Measurements from ENCODE around the gene COL9A1. TPM values are rescaled to one million over a fixed set of nuclear protein-coding genes. Genes with fewer than 3 reads are reported as not detected.
"Not testable (repeated sequence)": the region's sequence is repeated elsewhere in the genome, so short reads cannot be mapped to it uniquely, and the experiment has no call there.

COL9A1 gene
- polyA plus RNA-seq, 2 of the 4 experiments (the other 2 are of a cell fraction), result 0.03 TPM; not detected in 1

- H3K27ac ChIP-seq; POLR2A ChIA-PET; H3K4me1 ChIP-seq; H3K4me2 ChIP-seq; H3K9me3 ChIP-seq; H3K4me3 ChIP-seq; DNase-seq (ENCODE audit: low read depth in 1 of 2, low spot score in 1 of 2): not testable (repeated sequence)
- FAIRE-seq (peak; percentile 67), ATAC-seq (peak in 1 of 2 experiments; percentile 56; a peak in 3 of 6 replicates)
- peak; percentile 22; the same call in 2 of the 3 replicates for TF ChIP-seq SMC3 (IDR thresholded peaks at IDR 0.05)
- peak; percentile 28; the same call in 2 of the 3 replicates for TF ChIP-seq CTCF (IDR thresholded peaks at IDR 0.05)
- CTCF ChIA-PET, result interaction anchor here (0.8 to 3.2 kb wide), 6 partner anchors 9 to 708 kb away, joined by 3 to 82 read pairs (median 6); no protein-coding TSS in a partner anchor
Measured at GRCh38 chr6:70308142-70308541, 5.3 kb upstream of the COL9A1 start.

DNA sequence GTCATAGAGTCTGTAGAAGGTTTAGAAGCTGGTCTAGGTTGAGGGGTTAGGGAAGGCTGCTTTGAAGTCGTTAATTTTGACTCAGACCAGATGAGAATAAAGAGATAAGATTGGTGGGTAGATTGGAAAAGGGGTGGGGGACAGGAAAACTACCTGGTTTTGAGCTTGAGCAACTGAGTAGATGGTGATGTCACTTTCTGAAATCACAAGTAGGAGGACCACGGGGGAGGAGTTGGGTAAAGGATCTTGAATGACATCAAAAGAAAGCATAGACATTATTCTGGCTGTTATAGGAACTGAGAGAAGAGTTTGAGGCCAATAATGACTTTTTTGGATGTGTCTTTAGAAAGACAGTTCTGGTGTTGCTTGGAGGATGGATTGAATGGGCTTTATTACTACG, 4.1 kb upstream of the COL9A1 start:
- no peak for TF ChIP-seq EP300 (IDR thresholded peaks at IDR 0.05)
- TF ChIP-seq HEYL (CRISPR knock-in tag; IDR thresholded peaks at IDR 0.05), result no peak
- no peak for TF ChIP-seq KDM1A (IDR thresholded peaks at IDR 0.05; ENCODE audit: low read depth)
- TF ChIP-seq, protein P1, sequence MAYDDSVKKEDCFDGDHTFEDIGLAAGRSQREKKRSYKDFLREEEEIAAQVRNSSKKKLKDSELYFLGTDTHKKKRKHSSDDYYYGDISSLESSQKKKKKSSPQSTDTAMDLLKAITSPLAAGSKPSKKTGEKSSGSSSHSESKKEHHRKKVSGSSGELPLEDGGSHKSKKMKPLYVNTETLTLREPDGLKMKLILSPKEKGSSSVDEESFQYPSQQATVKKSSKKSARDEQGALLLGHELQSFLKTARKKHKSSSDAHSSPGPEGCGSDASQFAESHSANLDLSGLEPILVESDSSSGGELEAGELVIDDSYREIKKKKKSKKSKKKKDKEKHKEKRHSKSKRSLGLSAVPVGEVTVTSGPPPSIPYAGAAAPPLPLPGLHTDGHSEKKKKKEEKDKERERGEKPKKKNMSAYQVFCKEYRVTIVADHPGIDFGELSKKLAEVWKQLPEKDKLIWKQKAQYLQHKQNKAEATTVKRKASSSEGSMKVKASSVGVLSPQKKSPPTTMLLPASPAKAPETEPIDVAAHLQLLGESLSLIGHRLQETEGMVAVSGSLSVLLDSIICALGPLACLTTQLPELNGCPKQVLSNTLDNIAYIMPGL (CRISPR knock-in tag; IDR thresholded peaks at IDR 0.05; ENCODE audit: borderline replicate concordance), result no peak
- TF ChIP-seq FOXS1 (CRISPR knock-in tag; IDR thresholded peaks at IDR 0.05), result no peak
- no peak for TF ChIP-seq MYC (IDR thresholded peaks at IDR 0.05; ENCODE audit: borderline replicate concordance, low read length)
- no peak for TF ChIP-seq CHD2 (IDR thresholded peaks at IDR 0.05; ENCODE audit: low read length, partially characterized antibody)
- no peak for TF ChIP-seq NFE2L2 (conservative IDR thresholded peaks at IDR 0.05; ENCODE audit: low read length)
- TF ChIP-seq HDAC2 (IDR thresholded peaks at IDR 0.05), result no peak
- TF ChIP-seq JUN (IDR thresholded peaks at IDR 0.05), result no peak
- no peak for TF ChIP-seq SMC3 (IDR thresholded peaks at IDR 0.05)
- TF ChIP-seq GATA3 (IDR thresholded peaks at IDR 0.05; ENCODE audit: borderline replicate concordance), result no peak
- TF ChIP-seq CHD4 (IDR thresholded peaks at IDR 0.05; ENCODE audit: borderline replicate concordance), result no peak
- TF ChIP-seq, protein P2, sequence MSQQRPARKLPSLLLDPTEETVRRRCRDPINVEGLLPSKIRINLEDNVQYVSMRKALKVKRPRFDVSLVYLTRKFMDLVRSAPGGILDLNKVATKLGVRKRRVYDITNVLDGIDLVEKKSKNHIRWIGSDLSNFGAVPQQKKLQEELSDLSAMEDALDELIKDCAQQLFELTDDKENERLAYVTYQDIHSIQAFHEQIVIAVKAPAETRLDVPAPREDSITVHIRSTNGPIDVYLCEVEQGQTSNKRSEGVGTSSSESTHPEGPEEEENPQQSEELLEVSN (IDR thresholded peaks at IDR 0.05; ENCODE audit: borderline replicate concordance, low read depth), result no peak
- no peak for TF ChIP-seq FOSB (CRISPR knock-in tag; IDR thresholded peaks at IDR 0.05)
- TF ChIP-seq FOSL2 (IDR thresholded peaks at IDR 0.05), result no peak
- no peak for TF ChIP-seq FOSL2 (CRISPR knock-in tag; IDR thresholded peaks at IDR 0.05)
- TF ChIP-seq TFCP2L1 (CRISPR knock-in tag; IDR thresholded peaks at IDR 0.05), result no peak
- no peak for TF ChIP-seq JUNB (IDR thresholded peaks at IDR 0.05)
- DNase-seq (ENCODE audit: low read depth in 1 of 2, low spot score in 1 of 2) (no peak), FAIRE-seq (no peak), ATAC-seq (no peak)
- Histone ChIP-seq H3K9me3 (no peaks in the 10 kb centered on the region), H3K4me3 (no peak overlapping the region), H3K4me2 (no peak overlapping the region), H3K27ac (no peak overlapping the region), H3K4me1 (no peaks in the 10 kb centered on the region)
- 10% methylated on average over 3 of the region's 3 CpGs for WGBS (ENCODE audit: missing lambda C conversion rate)
- ChIA-PET CTCF (interaction anchor here (1.0 to 1.8 kb wide), 3 partner anchors 62 to 86 kb away, joined by 5 to 6 read pairs (median 6); no protein-coding TSS in a partner anchor), POLR2A (no interaction called here)

GRCh38 chr6:70304616-70305015, 1.7 kb upstream of the COL9A1 start:
- CTCF ChIA-PET, result interaction anchor here (0.8 to 2.3 kb wide), 4 partner anchors 10 to 710 kb away, joined by 3 to 8 read pairs (median 4); no protein-coding TSS in a partner anchor
- FAIRE-seq, result no peak
- WGBS (ENCODE audit: missing lambda C conversion rate), result 67% methylated on average over 1 of the region's 1 CpG
- H3K4me3 ChIP-seq, result no peak overlapping the region
- POLR2A ChIA-PET, result no interaction called here
- H3K9me3 ChIP-seq, result no peaks in the 10 kb centered on the region
- no peak for TF ChIP-seq KDM1A (IDR thresholded peaks at IDR 0.05; ENCODE audit: low read depth)
- DNase-seq (ENCODE audit: low read depth in 1 of 2, low spot score in 1 of 2), result no peak
- no peak for ATAC-seq
- no peak overlapping the region for H3K27ac ChIP-seq
- H3K4me1 ChIP-seq, result no peaks in the 10 kb centered on the region
- H3K4me2 ChIP-seq, result no peak overlapping the region
